ENCODE results near the gene MANF. TPM values are rescaled to one million over a fixed set of nuclear protein-coding genes. Genes with fewer than 3 reads are reported as not detected.

MANF gene
- total RNA-seq, 6 experiments from 2014 or later = 60.9 to 128 (median 81.8) TPM

- no peaks in the 10 kb centered on the region for H3K36me3 ChIP-seq
- no peak overlapping the region for H3K4me3 ChIP-seq
- no peaks in the 10 kb centered on the region for H3K4me1 ChIP-seq
- ATAC-seq (no peak), DNase-seq (no peak)
- TF ChIP-seq POLR2A (IDR thresholded peaks at IDR 0.05) (no peak), CTCF (IDR thresholded peaks at IDR 0.05) (no peak)
- WGBS (ENCODE audit: insufficient coverage, low coverage, low lambda C conversion rate, missing lambda C conversion rate) = 86% methylated on average over 1 of the region's 4 CpGs
- intact Hi-C loops (cut with DNase I) = no loop called here
- no peak overlapping the region for H3K27ac ChIP-seq
- no peaks in the 10 kb centered on the region for H3K27me3 ChIP-seq
- H3K9me3 ChIP-seq = no peaks in the 10 kb centered on the region
Measured at GRCh38 chr3:51353131-51353530, 32.0 kb upstream of the MANF start.

- no peak for DNase-seq
- Histone ChIP-seq H3K27ac (no peak overlapping the region), H3K36me3 (no peaks in the 10 kb centered on the region), H3K9me3 (no peaks in the 10 kb centered on the region), H3K4me3 (no peak overlapping the region), H3K27me3 (no peaks in the 10 kb centered on the region), H3K4me1 (no peaks in the 10 kb centered on the region)
- intact Hi-C loops (cut with DNase I) = no loop called here
- no peak for TF ChIP-seq POLR2A (IDR thresholded peaks at IDR 0.05)
- TF ChIP-seq CTCF (IDR thresholded peaks at IDR 0.05) = no peak
- 40% methylated on average over 1 of the region's 1 CpG for WGBS (ENCODE audit: insufficient coverage, low coverage, low lambda C conversion rate, missing lambda C conversion rate)
- ATAC-seq = no peak
Measured at GRCh38 chr3:51353691-51354090, 31.4 kb upstream of the MANF start.

- 82% methylated on average over 2 of the region's 2 CpGs for WGBS (ENCODE audit: insufficient coverage, low coverage, low lambda C conversion rate, missing lambda C conversion rate)
- Histone ChIP-seq H3K9me3 (no peaks in the 10 kb centered on the region), H3K4me3 (no peak overlapping the region), H3K27ac (no peak overlapping the region), H3K36me3 (no peaks in the 10 kb centered on the region), H3K4me1 (no peaks in the 10 kb centered on the region), H3K27me3 (no peaks in the 10 kb centered on the region)
- TF ChIP-seq POLR2A (IDR thresholded peaks at IDR 0.05) = no peak
- no peak for TF ChIP-seq CTCF (IDR thresholded peaks at IDR 0.05)
- no peak for ATAC-seq
- intact Hi-C loops (cut with DNase I) = no loop called here
- DNase-seq = no peak
Measured at GRCh38 chr3:51354172-51354571, 30.9 kb upstream of the MANF start.

- no peak overlapping the region for H3K4me3 ChIP-seq
- no peaks in the 10 kb centered on the region for H3K36me3 ChIP-seq
- intact Hi-C loops (cut with DNase I) = no loop called here
- DNase-seq (no peak), ATAC-seq (no peak)
- no peaks in the 10 kb centered on the region for H3K27me3 ChIP-seq
- H3K9me3 ChIP-seq = no peaks in the 10 kb centered on the region
- TF ChIP-seq CTCF (IDR thresholded peaks at IDR 0.05) (no peak), POLR2A (IDR thresholded peaks at IDR 0.05) (no peak)
- no peaks in the 10 kb centered on the region for H3K4me1 ChIP-seq
- WGBS (ENCODE audit: insufficient coverage, low coverage, low lambda C conversion rate, missing lambda C conversion rate) = 80% methylated on average over 2 of the region's 9 CpGs
- no peak overlapping the region for H3K27ac ChIP-seq
Measured at GRCh38 chr3:51354731-51355615, 30.1 kb upstream of the MANF start.
